ENCODE measurements around the gene VPS41.

Gene VPS41

GRCh38 chr7:38801786-38802185 is 107.2 kb downstream of the VPS41 start:
- DNase-seq = no peak

- DNase-seq = no peak
Observed at GRCh38 chr7:38798552-38799267, 110.3 kb downstream of the VPS41 start.

GRCh38 chr7:38796626-38797501 is 112.1 kb downstream of the VPS41 start:
- DNase-seq = no peak

- DNase-seq = no peak
Observed at GRCh38 chr7:38795593-38795992, 113.4 kb downstream of the VPS41 start.

- DNase-seq = no peak
Observed at GRCh38 chr7:38781991-38782390, 127.0 kb downstream of the VPS41 start.

- no peak for DNase-seq
Observed at GRCh38 chr7:38777609-38778008, 131.4 kb downstream of the VPS41 start.

- no peak for DNase-seq
Observed at GRCh38 chr7:38775506-38776175, 133.3 kb downstream of the VPS41 start.

- DNase-seq = no peak
Observed at GRCh38 chr7:38773430-38773829, 135.6 kb downstream of the VPS41 start.

GRCh38 chr7:38760226-38760625 is 148.8 kb downstream of the VPS41 start:
- DNase-seq = no peak

GRCh38 chr7:38759028-38759427 is 150.0 kb downstream of the VPS41 start:
- DNase-seq = no peak

- no peak for DNase-seq
Observed at GRCh38 chr7:38757931-38758330, 151.1 kb downstream of the VPS41 start.

GRCh38 chr7:38756521-38756920 is 152.5 kb downstream of the VPS41 start:
- no peak for DNase-seq

- DNase-seq = no peak
Observed at GRCh38 chr7:38753347-38753746, 155.6 kb downstream of the VPS41 start.

GRCh38 chr7:38751416-38751815 is 157.6 kb downstream of the VPS41 start:
- DNase-seq = no peak

- no peak for DNase-seq
Observed at GRCh38 chr7:38748056-38748610, 160.9 kb downstream of the VPS41 start.

GRCh38 chr7:38746438-38746837 is 162.6 kb downstream of the VPS41 start:
- no peak for DNase-seq

- DNase-seq = no peak
Observed at GRCh38 chr7:38744746-38745145, 164.2 kb downstream of the VPS41 start.

GRCh38 chr7:38743899-38744298 is 165.1 kb downstream of the VPS41 start:
- DNase-seq = no peak

GRCh38 chr7:38740041-38740440 is 168.9 kb downstream of the VPS41 start:
- DNase-seq = no peak

GRCh38 chr7:38736138-38736537 is 172.9 kb downstream of the VPS41 start:
- no peak for DNase-seq

GRCh38 chr7:38731215-38731614 is 177.8 kb downstream of the VPS41 start:
- DNase-seq = no peak

- no peak for DNase-seq
Observed at GRCh38 chr7:38728145-38728544, 180.8 kb downstream of the VPS41 start.

- no peak for DNase-seq
Observed at GRCh38 chr7:38727184-38727940, 181.6 kb downstream of the VPS41 start.
